T-helper 1 cell treated with Interleukin-12 subunit alpha and Interleukin-12 subunit beta and Interleukin-4 antibody, amounts not matched to agents 30 μg/mL and 1 μg/mL, for 36 hours (primary cell): ENCODE measurements around the gene GATA5.
"Not testable (repeated sequence)": the region's sequence is repeated elsewhere in the genome, so short reads cannot be mapped to it uniquely, and the experiment has no call there.

Experiments used
- H3K27ac Mint-ChIP-seq: one replicate; pipeline ENCODE4 v1.8.0; 2021; ENCODE audit warnings: mild to moderate bottlenecking, mixed read lengths
- H3K27me3 Mint-ChIP-seq: one replicate; pipeline ENCODE4 v1.8.0; 2021; ENCODE audit warnings: low read depth, mixed read lengths
- H3K36me3 Mint-ChIP-seq: one replicate; pipeline ENCODE4 v1.8.0; 2021; ENCODE audit warnings: low read depth, mixed read lengths
- H3K4me1 Mint-ChIP-seq: one replicate; pipeline ENCODE4 v1.8.0; 2021; ENCODE audit warnings: low read depth, mixed read lengths
- H3K4me3 Mint-ChIP-seq: one replicate; pipeline ENCODE4 v1.8.0; 2021; ENCODE audit warnings: mild to moderate bottlenecking, moderate library complexity, mixed read lengths
- H3K9me3 Mint-ChIP-seq: one replicate; pipeline ENCODE4 v1.8.0; 2021; ENCODE audit warnings: mixed read lengths

The GATA5 gene

DNA sequence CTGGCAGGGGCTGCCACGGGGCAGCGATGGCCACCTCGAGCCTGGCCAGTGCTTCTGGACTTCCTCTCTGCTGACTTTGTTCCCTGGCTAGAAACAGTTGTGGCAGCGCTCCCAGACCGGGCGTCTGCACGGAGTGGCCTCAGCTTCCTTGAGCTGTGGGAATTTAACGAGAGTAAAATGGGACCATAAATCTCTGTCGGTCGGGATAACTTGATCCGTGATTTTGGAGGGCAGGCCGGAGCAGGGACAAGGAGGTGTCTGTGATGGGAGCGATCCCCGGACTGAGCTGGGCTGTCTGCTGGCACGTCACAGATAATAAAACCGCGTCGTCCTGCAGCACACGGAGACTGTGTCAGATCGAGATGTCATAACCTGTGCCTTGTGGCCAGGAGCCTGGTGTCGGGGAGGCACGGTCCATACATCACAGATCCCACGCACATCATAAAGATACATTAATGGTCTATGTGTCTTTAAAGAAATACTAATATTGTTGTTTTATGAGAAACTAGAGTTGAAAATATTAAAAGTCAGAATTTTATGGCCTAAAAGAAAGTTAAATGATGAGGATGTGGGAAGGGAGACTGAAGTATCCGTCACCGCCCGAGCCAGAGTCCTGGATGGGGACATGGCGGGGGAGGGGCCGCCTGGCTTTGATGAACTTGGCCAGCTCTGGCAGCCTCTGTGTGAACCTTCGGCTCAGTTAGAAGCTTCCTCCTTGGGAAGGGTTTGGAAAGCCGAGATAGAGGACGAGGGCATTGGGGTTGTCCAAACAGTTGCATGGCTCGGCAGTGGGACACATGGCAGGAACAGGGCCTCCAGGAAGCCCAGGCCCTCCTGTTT is 41.9 kb downstream of the GATA5 start:
- peaks cover 21% of the 10 kb centered on the region for H3K27me3 Mint-ChIP-seq
- no peaks in the 10 kb centered on the region for H3K9me3 Mint-ChIP-seq
- no peak overlapping the region for H3K4me3 Mint-ChIP-seq
- no peaks in the 10 kb centered on the region for H3K4me1 Mint-ChIP-seq
- no peaks in the 10 kb centered on the region for H3K36me3 Mint-ChIP-seq
- no peak overlapping the region for H3K27ac Mint-ChIP-seq

DNA sequence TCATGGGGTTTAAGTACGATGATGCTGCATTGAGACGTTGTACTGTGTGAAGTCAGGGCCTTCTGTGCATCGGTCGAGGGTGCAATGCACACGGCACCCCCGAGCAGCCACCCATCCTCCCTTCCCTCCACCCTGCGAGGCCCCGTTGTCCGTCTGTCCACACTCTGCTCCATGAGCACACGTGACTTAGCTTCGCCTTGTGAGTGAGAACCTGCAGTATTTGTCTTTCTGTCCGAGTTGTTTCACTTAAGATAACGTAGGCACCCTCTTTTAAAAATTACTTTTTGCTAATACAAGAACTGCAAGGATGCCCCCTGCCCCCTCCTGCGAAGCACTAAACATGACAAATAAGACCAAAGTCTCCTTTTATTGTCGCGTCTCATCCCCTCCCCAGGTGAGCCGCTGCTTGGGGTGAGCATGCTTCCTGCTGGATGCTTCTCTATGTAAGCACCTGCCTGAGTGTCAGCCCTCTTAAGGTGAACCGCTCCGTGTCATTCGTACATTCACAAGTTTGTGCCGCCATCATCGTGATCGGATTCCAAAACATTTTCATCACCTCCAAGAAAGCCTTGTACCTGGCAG is 44.8 kb downstream of the GATA5 start:
- no peaks in the 10 kb centered on the region for H3K9me3 Mint-ChIP-seq
- H3K36me3 Mint-ChIP-seq, result no peaks in the 10 kb centered on the region
- no peak overlapping the region for H3K27ac Mint-ChIP-seq
- no peaks in the 10 kb centered on the region for H3K4me1 Mint-ChIP-seq
- peaks cover 21% of the 10 kb centered on the region for H3K27me3 Mint-ChIP-seq
- no peak overlapping the region for H3K4me3 Mint-ChIP-seq

DNA sequence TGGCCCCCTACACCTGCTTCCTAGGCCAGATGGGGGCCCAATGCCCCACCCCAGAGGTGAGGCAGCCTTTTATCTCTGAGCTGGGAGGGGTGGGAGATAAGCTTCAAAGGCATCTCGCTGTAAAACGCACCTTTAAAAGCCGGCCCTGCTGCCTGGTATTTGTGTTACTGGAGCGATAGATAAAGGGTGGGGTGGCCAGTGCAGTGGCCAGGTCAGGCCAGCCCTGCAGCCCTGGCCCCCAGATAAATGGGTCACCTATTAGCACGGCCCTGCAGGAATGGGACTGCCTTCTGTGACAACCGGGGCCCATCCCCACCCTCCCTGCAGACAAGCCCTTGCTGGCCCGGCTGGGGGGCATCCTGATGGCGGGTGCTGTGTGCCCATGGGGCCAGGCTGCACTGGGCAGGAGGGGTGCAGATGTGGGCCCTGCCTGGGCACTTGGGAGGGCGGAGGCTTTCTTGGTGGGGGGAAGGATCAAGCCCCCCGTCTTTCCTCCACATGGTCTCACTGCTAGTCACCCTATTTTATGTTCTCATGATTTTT is 45.4 kb downstream of the GATA5 start:
- no peak overlapping the region for H3K4me3 Mint-ChIP-seq
- H3K9me3 Mint-ChIP-seq, result no peaks in the 10 kb centered on the region
- H3K36me3 Mint-ChIP-seq, result no peaks in the 10 kb centered on the region
- no peak overlapping the region for H3K27ac Mint-ChIP-seq
- H3K27me3 Mint-ChIP-seq, result peaks cover 18% of the 10 kb centered on the region
- H3K4me1 Mint-ChIP-seq, result no peaks in the 10 kb centered on the region

GRCh38 chr20:62429455-62430310 is 46.1 kb downstream of the GATA5 start:
- no peak overlapping the region for H3K27ac Mint-ChIP-seq
- H3K4me1 Mint-ChIP-seq, result no peaks in the 10 kb centered on the region
- peaks cover 11% of the 10 kb centered on the region for H3K27me3 Mint-ChIP-seq
- no peak overlapping the region for H3K4me3 Mint-ChIP-seq
- H3K36me3 Mint-ChIP-seq, result no peaks in the 10 kb centered on the region
- no peaks in the 10 kb centered on the region for H3K9me3 Mint-ChIP-seq

- peaks cover under 1% of the 10 kb centered on the region for H3K27me3 Mint-ChIP-seq
- H3K9me3 Mint-ChIP-seq, result no peaks in the 10 kb centered on the region
- no peak overlapping the region for H3K4me3 Mint-ChIP-seq
- H3K36me3 Mint-ChIP-seq, result no peaks in the 10 kb centered on the region
- H3K4me1 Mint-ChIP-seq, result no peaks in the 10 kb centered on the region
- no peak overlapping the region for H3K27ac Mint-ChIP-seq
Observed at GRCh38 chr20:62428396-62429295, 47.1 kb downstream of the GATA5 start.

- H3K4me3 Mint-ChIP-seq, result no peak overlapping the region
- no peak overlapping the region for H3K27ac Mint-ChIP-seq
- no peaks in the 10 kb centered on the region for H3K27me3 Mint-ChIP-seq
- H3K36me3 Mint-ChIP-seq, result no peaks in the 10 kb centered on the region
- H3K4me1 Mint-ChIP-seq, result no peaks in the 10 kb centered on the region
- H3K9me3 Mint-ChIP-seq, result no peaks in the 10 kb centered on the region
Observed at GRCh38 chr20:62428002-62428372, 47.8 kb downstream of the GATA5 start.

GRCh38 chr20:62427172-62428001 is 48.4 kb downstream of the GATA5 start, which contains the start of gene RBBP8NL:
Gene RBBP8NL (minus strand): TSS chr20:62427539. CDS start chr20:62419647, 7,892 bp downstream.
- H3K27ac Mint-ChIP-seq, result no peak within 1 kb of the TSS
- no peaks in the 10 kb centered on the region for H3K4me1 Mint-ChIP-seq
- no peaks in the 10 kb centered on the region for H3K9me3 Mint-ChIP-seq
- H3K27me3 Mint-ChIP-seq, result no peaks in the 10 kb centered on the region
- H3K4me3 Mint-ChIP-seq, result no peak within 1 kb of the TSS
- H3K36me3 Mint-ChIP-seq, result no peaks in the 10 kb centered on the region

- no peaks in the 10 kb centered on the region for H3K27me3 Mint-ChIP-seq
Observed at GRCh38 chr20:62426699-62427131, 49.1 kb downstream of the GATA5 start.

GRCh38 chr20:62426059-62426348 is 49.8 kb downstream of the GATA5 start:
- H3K36me3 Mint-ChIP-seq, H3K4me1 Mint-ChIP-seq, H3K27me3 Mint-ChIP-seq, H3K27ac Mint-ChIP-seq, H3K4me3 Mint-ChIP-seq, H3K9me3 Mint-ChIP-seq: not testable (repeated sequence)

More at GRCh38 chr20:62426699-62427131, 49.1 kb downstream of the GATA5 start:
- no peaks in the 10 kb centered on the region for H3K36me3 Mint-ChIP-seq
- no peak overlapping the region for H3K27ac Mint-ChIP-seq
- no peak overlapping the region for H3K4me3 Mint-ChIP-seq
- H3K9me3 Mint-ChIP-seq, result no peaks in the 10 kb centered on the region
- no peaks in the 10 kb centered on the region for H3K4me1 Mint-ChIP-seq

GRCh38 chr20:62425281-62426058 is 50.3 kb downstream of the GATA5 start:
- H3K4me1 Mint-ChIP-seq, result no peaks in the 10 kb centered on the region
- no peak overlapping the region for H3K4me3 Mint-ChIP-seq
- no peaks in the 10 kb centered on the region for H3K9me3 Mint-ChIP-seq
- no peaks in the 10 kb centered on the region for H3K27me3 Mint-ChIP-seq
- H3K27ac Mint-ChIP-seq, result no peak overlapping the region
- no peaks in the 10 kb centered on the region for H3K36me3 Mint-ChIP-seq

GRCh38 chr20:62424249-62425107 is 51.3 kb downstream of the GATA5 start:
- Mint-ChIP-seq H3K27ac (no peak overlapping the region), H3K27me3 (no peaks in the 10 kb centered on the region), H3K36me3 (no peaks in the 10 kb centered on the region), H3K4me3 (no peak overlapping the region), H3K4me1 (no peaks in the 10 kb centered on the region), H3K9me3 (no peaks in the 10 kb centered on the region)

DNA sequence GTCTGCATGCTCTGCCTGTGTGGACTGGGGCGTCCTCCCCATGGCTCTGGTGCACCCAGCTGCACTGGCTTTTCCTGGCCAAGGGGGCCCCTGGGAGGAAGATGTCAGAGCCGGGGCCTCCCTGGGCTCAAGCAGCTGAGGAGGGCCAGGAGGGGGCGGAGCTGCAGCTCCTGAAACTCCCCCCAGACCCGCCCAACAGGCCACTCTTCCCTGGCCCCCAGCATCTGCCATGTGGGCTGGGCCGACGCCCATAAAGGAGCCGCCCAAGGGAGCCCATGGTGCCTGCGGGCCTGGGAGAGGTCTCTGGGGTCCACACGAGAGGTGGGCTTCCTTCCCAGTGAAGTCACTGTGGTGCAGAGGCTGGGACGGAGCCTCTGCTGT is 52.5 kb downstream of the GATA5 start:
- Mint-ChIP-seq H3K27me3 (no peaks in the 10 kb centered on the region), H3K9me3 (no peaks in the 10 kb centered on the region), H3K4me3 (no peak overlapping the region), H3K27ac (no peak overlapping the region), H3K4me1 (no peaks in the 10 kb centered on the region), H3K36me3 (no peaks in the 10 kb centered on the region)
